Fibroblast of villous mesenchyme (primary cell): Measurements from ENCODE around the gene COL27A1. TPM values are rescaled to one million over a fixed set of nuclear protein-coding genes. Genes with fewer than 3 reads are reported as not detected.
"Not testable (repeated sequence)": the region's sequence is repeated elsewhere in the genome, so short reads cannot be mapped to it uniquely, and the experiment has no call there.

ENCODE experiments used
- DNase-seq: peaks from one replicate; pipeline ENCODE4 v3.0.0-alpha.2; 2010; ENCODE audit warnings: low read depth
- H3K4me3 ChIP-seq: 2 replicates; pipeline ENCODE4 v1.5.1; 2011; ENCODE audit warnings: low read depth, mild to moderate bottlenecking, low read length
- total RNA-seq: library from RNA; depleted of rRNA; stranded (reverse); fragments of >200 nt; gene quantifications from 2 replicates; pipeline ENCODE4 v1.2.3, GENCODE V29; 2012
- TF ChIP-seq, protein P1 (sequence below): IDR thresholded peaks from 2 replicates; pipeline ENCODE4 v1.5.1; 2012; ENCODE audit warnings: low read depth, mild to moderate bottlenecking, low read length; ENCODE audit not compliant: insufficient read depth

The COL27A1 gene
- total RNA-seq, 1 donor, result 23.3 TPM

DNA sequence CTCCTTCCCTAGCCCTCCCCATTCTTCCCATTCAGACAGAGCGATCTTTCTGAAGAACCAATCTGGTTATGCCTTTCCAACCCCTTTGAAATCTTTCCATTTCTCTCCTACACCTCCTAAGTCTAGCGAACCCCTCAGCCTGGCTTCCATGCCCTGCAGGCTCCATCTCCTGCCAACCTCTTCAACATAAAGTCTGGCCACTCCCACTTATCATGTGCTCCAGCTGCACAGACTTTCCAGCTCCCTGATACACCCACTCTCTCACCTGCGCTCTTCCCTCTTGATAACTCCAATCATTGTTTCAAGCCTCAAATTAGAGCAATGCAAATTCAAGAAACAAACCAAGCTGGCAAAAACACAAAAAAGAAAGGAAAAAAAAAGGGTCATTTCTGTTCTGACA, 163.8 kb downstream of the COL27A1 start:
- TF ChIP-seq, protein P1, sequence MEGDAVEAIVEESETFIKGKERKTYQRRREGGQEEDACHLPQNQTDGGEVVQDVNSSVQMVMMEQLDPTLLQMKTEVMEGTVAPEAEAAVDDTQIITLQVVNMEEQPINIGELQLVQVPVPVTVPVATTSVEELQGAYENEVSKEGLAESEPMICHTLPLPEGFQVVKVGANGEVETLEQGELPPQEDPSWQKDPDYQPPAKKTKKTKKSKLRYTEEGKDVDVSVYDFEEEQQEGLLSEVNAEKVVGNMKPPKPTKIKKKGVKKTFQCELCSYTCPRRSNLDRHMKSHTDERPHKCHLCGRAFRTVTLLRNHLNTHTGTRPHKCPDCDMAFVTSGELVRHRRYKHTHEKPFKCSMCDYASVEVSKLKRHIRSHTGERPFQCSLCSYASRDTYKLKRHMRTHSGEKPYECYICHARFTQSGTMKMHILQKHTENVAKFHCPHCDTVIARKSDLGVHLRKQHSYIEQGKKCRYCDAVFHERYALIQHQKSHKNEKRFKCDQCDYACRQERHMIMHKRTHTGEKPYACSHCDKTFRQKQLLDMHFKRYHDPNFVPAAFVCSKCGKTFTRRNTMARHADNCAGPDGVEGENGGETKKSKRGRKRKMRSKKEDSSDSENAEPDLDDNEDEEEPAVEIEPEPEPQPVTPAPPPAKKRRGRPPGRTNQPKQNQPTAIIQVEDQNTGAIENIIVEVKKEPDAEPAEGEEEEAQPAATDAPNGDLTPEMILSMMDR, result no peak
- no peak overlapping the region for H3K4me3 ChIP-seq
- DNase-seq, result no peak

DNA sequence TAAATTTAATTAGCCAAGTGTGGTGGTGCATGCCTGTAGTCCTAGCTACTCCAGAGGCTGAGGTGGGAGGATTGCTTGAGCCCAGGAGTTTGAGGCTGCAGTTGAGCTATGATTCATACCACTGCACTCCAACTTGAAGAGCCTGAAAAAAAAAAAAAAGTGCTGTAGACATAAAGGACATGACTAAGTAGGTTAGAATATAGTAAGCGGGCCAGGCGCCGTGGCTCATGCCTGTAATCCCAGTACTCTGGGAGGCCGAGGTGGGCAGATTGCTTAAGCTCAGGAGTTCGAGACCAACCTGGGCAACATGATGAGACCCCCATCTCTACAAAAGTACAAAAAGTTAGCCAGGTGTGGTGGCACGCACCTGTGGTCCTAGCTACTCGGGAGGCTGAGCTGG, 165.4 kb downstream of the COL27A1 start:
- DNase-seq, result not testable (repeated sequence)

DNA sequence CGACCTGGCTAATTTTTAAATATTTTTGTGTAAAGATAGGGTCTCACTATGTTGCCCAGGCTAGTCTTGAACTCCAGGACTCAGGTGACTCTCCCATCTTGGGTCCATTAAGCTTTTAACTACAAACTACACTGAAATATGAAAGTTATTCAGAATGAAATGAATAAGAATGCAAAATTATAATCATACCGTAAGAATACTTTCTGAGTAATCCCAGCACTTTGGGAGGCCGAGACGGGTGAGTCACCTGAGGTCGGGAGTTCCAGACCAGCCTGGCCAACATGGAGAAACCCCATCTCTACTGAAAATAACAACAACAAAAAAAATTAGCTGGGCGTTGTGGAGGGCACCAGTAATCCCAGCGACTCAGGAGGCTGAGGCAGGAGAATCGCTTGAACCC, 166.4 kb downstream of the COL27A1 start:
- no peak for DNase-seq
- TF ChIP-seq, protein P1, result no peak
- H3K4me3 ChIP-seq, result no peak overlapping the region

More for the DNA sequence above, 165.4 kb downstream of the COL27A1 start:
- not testable (repeated sequence) for H3K4me3 ChIP-seq

DNA sequence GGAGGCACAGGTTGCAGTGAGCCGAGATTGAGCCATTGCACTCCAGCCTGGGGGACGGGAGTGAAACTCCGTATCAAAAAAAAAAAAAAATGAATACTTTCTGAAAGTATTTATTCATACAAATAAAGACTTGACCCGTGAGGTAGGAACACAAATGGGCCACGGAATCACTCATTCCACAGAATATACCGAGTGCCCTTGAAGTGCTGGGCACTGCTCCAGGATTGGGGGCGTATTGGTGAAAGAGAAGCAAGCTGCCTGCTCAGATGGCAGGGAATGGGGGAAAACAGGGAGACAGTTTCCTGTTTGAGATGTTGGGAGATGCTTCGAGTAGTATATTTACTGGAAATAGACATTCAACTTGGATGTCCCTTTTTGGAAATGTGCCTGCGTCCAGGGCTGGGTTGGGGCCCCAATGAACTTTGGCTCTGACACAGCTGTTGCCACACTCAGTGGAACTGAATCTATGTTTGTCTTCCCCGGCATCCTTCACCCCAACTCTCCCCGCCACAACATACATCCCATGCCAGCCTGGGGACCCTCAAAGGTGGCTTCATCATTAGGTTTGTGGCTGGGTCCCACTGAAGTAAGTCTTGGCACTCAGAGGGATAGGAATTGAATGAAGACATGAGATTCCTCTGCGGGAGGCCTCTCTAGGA, 167.0 kb downstream of the COL27A1 start:
- not testable (repeated sequence) for DNase-seq, H3K4me3 ChIP-seq

DNA sequence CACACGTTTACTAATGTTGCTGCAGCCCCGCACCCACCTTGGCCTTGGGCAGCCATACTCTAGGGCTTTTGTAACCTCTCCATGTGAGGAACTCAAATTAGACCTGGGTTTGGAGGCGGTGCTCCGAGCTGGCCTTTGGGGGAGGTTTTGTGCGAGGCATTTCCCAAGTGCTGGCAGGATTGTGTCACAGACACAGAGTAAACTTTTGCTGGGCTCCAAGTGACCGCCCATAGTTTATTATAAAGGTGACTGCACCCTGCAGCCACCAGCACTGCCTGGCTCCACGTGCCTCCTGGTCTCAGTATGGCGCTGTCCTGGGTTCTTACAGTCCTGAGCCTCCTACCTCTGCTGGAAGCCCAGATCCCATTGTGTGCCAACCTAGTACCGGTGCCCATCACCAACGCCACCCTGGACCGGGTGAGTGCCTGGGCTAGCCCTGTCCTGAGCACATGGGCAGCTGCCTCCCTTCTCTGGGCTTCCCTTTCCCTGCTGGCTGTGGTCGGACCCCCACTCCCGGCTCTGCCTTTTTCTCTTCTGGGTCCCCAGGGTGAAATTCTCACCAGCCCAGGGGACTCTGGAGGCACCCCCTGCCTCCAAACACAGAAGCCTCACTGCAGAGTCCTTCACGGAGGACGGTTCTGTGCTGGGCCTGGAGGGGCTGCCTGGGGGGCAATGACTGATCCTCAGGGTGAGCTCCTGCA, 167.6 kb downstream of the COL27A1 start, which contains the start of gene ORM1:
TSS of gene ORM1 (plus strand) at position 268 of the 701 bp plus-strand sequence. CDS start at position 304, 36 bp downstream.
- not testable (repeated sequence) for DNase-seq, H3K4me3 ChIP-seq

DNA sequence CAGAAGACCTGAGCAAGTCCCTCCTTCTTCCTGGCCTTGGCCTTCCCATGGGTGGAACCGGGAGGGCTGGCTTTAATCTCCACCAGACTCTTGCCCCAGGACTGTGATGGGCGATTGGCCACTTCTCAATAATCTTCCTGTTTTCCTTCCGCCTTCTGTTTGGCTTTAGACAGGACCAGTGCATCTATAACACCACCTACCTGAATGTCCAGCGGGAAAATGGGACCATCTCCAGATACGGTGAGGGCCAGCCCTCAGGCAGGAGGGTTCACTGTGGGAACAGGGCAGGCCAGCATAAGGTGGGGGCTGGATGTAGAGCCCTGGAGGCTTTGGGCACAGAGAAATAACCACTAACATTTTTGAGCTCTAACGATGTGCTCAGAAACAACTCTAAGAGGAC, 168.5 kb downstream of the COL27A1 start:
- H3K4me3 ChIP-seq, result not testable (repeated sequence)

DNA sequence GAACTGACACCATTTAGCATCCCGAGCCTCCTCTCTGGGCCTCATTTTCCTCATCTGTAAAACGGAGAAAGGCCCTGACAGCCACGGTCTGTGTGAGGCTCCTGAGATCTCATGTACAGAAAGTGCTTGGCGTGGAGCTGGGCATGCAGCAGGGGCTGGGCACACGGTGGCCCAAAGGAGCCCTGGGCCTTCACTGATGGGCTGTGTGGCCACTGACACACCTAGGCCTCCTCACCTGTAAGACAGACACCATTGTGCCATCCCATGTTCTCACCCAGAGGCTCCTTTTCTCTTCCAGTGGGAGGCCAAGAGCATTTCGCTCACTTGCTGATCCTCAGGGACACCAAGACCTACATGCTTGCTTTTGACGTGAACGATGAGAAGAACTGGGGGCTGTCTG, 169.2 kb downstream of the COL27A1 start:
- H3K4me3 ChIP-seq, result no peak overlapping the region
- TF ChIP-seq, protein P1, result no peak
- no peak for DNase-seq

More for the DNA sequence above, 168.5 kb downstream of the COL27A1 start:
- DNase-seq, result not testable (repeated sequence)

DNA sequence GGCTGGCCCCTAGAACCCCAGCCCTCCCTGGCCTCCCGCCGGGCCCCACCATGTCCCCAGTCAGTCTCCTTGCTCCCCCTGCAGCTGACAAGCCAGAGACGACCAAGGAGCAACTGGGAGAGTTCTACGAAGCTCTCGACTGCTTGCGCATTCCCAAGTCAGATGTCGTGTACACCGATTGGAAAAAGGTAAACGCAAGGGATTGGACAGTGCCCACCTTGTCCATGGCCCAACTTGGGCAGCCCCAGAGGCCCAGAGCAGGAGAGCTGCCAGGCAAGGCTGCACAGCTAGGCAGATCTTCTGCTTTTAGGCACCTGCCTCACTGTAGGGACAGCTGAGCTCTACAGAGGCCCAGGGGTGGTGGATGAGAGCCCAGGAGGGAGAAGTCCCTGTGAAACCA, 169.6 kb downstream of the COL27A1 start:
- DNase-seq, H3K4me3 ChIP-seq: not testable (repeated sequence)

DNA sequence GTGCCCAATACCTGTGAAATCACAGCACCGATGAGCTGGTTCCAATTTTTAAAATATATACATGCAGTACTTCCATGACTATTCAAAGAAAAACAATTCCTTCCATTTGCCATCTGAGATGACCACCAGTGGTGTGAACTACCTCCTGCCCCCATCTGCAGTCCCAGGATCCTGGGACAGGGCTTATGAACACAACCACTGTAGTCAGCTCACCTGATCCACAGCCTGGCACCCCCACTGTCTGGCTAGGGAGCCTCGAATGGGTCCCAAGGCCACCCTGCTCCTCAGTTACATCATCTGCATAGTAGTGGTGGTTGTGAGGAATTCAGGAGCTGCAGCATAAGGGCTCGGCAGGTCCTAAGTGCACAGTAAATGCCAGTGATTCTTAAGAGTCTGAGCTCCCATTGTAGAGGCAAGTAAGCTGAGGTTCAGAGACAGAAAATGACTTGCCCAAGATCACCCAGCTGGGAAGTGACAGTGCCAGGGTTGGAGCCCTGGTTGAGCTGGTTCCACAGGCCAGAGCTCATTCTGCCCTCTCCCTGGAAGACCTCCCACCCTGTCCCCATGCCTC, 170.4 kb downstream of the COL27A1 start:
- not testable (repeated sequence) for DNase-seq, H3K4me3 ChIP-seq

DNA sequence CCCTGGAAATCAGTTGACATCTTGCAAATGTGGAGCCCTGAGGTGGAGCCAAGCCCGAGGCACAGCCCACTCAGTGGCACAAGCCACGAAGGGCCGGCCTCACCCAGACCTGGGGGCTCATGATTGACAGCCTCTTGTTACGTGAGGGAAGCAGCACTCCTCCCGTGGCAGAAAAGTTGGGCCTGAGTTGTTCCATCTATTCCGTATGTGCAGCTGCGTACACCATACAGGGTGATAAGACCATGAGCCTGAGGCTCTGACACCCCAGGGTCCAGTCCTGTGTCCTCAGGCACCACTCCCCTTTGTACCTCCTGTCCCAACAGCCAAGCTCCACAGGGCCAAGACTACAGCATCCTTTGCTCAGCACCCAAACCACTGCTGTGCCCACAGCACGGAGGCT, 172.4 kb downstream of the COL27A1 start:
- no peak for DNase-seq
- no peak overlapping the region for H3K4me3 ChIP-seq
- TF ChIP-seq, protein P1, result no peak

DNA sequence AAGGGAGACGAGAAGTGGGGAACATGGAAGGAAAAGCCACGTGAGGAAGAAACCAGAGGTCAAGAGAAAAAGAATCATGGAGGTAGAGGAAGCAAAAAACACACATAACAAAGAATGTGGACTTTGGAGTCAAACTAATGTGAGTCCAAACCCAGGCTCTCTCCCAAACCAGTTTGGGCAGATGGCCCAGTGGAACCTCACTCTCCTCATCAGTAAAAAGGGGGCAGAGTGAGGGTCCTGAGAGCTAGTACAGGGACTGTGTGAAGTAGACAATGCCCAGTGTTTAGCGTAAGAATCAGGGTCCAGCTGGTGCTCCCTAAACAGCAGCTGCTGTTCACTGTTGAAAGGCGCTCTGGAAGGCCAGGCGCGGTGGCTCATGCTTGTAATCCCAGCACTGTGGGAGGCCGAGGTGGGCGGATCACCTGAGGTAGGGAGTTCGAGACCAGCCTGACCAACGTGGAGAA, 173.1 kb downstream of the COL27A1 start:
- DNase-seq, H3K4me3 ChIP-seq: not testable (repeated sequence)

DNA sequence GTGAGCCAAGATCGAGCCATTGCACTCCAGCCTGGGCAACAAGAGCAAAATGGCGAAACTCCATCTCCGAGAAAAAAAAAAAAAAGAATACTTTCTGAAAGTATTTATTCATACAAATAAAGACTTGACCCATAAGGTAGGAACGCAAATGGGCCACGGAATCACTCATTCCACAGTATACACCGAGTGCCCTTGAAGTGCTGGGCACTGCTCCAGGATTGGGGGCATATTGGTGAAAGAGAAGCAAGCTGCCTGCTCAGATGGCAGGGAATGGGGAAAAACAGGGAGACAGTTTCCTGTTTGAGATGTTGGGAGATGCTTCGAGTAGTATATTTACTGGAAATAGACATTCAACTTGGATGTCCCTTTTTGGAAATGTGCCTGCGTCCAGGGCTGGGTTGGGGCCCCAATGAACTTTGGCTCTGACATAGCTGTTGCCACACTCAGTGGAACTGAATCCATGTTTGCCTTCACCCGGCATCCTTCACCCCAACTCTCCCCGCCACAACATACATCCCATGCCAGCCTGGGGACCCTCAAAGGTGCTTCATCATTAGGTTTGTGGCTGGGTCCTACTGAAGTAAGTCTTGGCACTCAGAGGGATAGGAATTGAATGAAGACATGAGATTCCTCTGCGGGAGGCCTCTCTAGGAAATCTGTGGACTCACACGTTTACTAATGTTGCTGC, 173.7 kb downstream of the COL27A1 start:
- not testable (repeated sequence) for H3K4me3 ChIP-seq, DNase-seq

DNA sequence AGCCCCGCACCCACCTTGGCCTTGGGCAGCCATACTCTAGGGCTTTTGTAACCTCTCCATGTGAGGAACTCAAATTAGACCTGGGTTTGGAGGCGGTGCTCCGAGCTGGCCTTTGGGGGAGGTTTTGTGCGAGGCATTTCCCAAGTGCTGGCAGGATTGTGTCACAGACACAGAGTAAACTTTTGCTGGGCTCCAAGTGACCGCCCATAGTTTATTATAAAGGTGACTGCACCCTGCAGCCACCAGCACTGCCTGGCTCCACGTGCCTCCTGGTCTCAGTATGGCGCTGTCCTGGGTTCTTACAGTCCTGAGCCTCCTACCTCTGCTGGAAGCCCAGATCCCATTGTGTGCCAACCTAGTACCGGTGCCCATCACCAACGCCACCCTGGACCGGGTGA, 174.3 kb downstream of the COL27A1 start, which contains the start of gene ORM2:
TSS of gene ORM2 (plus strand) at position 245 of the 398 bp plus-strand sequence. CDS start at position 281, 36 bp downstream.
- DNase-seq, H3K4me3 ChIP-seq: not testable (repeated sequence)
